ENCODE measurements around the gene SACM1L. TPM values are rescaled to one million over a fixed set of nuclear protein-coding genes. Genes with fewer than 3 reads are reported as not detected.
"Not testable (repeated sequence)": the region's sequence is repeated elsewhere in the genome, so short reads cannot be mapped to it uniquely, and the experiment has no call there.

The SACM1L gene
- total RNA-seq, 1 experiment from 2014 or later = 51.0 TPM

DNA sequence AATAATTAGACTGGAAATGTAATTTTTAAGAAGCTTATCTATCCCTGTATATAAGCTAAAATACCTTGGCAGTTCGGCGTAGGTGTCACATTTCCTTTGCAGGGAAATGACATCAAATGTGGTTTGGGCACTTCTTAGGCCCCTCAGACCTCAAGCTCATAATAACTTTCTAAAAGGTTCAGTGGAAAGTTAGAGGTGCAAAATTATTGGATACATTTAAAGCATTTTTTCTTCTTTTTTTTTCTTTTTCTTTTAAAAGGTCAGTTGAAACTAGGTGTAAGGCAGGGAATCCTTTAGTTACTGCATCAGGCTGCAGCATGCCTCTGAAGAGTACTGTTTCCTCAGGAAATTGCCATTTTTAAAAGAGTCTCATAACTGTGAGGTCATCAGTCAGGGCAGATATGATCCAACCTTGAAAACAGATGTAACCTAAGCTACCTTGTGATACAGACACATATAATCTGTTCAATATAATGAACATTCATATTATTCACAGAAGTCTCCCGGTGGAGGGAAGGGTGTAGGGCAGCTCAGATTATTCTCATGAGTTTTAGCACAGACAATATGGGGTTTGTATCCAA lies 4.8 kb downstream of the SACM1L start:
- ChIA-PET CTCF (no interaction called here), POLR2A (no interaction called here)
- H3K36me3 Mint-ChIP-seq (ENCODE audit: insufficient read depth, unreplicated experiment) = peaks cover 47% of the 10 kb centered on the region
- H3K4me1 ChIP-seq = peaks cover 13% of the 10 kb centered on the region
- BruUV-seq (replicated peaks) = no TSS peak
- intact Hi-C loops (cut with micrococcal nuclease; ENCODE audit: unreplicated experiment) = no loop called here
- no peaks in the 10 kb centered on the region for H3K27me3 ChIP-seq (replicated peaks; ENCODE audit: control insufficient read depth, insufficient read depth, low read length)
- peaks cover 2% of the 10 kb centered on the region; the same call in 1 of the 2 replicates for H3K36me3 ChIP-seq (ENCODE audit: control insufficient read depth, insufficient read depth, low read length)
- no peaks in the 10 kb centered on the region for H3K9me3 ChIP-seq
- H3K4me3 Mint-ChIP-seq (ENCODE audit: unreplicated experiment) = no peak overlapping the region
- H3K4me1 Mint-ChIP-seq (ENCODE audit: low read depth, unreplicated experiment) = peaks cover 16% of the 10 kb centered on the region
- H3K4me3 ChIP-seq (ENCODE audit: low read depth, low read length) = no peak overlapping the region
- no peak for DNase-seq
- no peak overlapping the region for H3K27ac Mint-ChIP-seq (ENCODE audit: unreplicated experiment)
- TF ChIP-seq, protein P1, sequence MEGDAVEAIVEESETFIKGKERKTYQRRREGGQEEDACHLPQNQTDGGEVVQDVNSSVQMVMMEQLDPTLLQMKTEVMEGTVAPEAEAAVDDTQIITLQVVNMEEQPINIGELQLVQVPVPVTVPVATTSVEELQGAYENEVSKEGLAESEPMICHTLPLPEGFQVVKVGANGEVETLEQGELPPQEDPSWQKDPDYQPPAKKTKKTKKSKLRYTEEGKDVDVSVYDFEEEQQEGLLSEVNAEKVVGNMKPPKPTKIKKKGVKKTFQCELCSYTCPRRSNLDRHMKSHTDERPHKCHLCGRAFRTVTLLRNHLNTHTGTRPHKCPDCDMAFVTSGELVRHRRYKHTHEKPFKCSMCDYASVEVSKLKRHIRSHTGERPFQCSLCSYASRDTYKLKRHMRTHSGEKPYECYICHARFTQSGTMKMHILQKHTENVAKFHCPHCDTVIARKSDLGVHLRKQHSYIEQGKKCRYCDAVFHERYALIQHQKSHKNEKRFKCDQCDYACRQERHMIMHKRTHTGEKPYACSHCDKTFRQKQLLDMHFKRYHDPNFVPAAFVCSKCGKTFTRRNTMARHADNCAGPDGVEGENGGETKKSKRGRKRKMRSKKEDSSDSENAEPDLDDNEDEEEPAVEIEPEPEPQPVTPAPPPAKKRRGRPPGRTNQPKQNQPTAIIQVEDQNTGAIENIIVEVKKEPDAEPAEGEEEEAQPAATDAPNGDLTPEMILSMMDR (IDR thresholded peaks at IDR 0.05; ENCODE audit: insufficient read depth in 1 of 2, low read depth in 1 of 2, low read length in 1 of 2, severe bottlenecking in 1 of 2, unreplicated experiment in 1 of 2) = no peak
- peaks cover 1% of the 10 kb centered on the region for H3K27me3 Mint-ChIP-seq (ENCODE audit: insufficient read depth, unreplicated experiment)
- no peaks in the 10 kb centered on the region for H3K9me3 Mint-ChIP-seq (ENCODE audit: unreplicated experiment)

DNA sequence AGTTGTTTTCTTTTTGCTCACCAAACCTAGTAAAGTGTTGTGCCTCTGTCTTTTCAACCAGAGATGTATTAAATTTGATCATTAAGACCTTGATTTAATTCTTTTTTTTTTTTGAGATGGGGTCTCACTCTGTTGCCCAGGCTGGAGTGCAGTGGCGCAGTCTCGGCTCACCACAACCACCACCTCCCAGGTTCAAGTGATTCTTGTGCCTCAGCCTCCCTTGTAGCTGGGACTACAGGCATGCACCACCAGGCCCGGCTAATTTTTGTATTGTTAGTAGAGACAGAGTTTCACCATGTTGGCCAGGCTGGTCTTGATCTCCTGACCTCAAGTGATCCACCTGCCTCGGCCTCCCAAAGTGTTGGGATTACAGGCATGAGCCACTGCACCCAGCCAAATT lies 6.0 kb downstream of the SACM1L start:
- BruUV-seq (replicated peaks); H3K27ac Mint-ChIP-seq (ENCODE audit: unreplicated experiment); H3K9me3 ChIP-seq; CTCF ChIA-PET; H3K4me3 Mint-ChIP-seq (ENCODE audit: unreplicated experiment); H3K27me3 ChIP-seq (replicated peaks; ENCODE audit: control insufficient read depth, insufficient read depth, low read length); H3K4me3 ChIP-seq (ENCODE audit: low read depth, low read length); H3K27me3 Mint-ChIP-seq (ENCODE audit: insufficient read depth, unreplicated experiment); DNase-seq; H3K9me3 Mint-ChIP-seq (ENCODE audit: unreplicated experiment); POLR2A ChIA-PET; H3K36me3 ChIP-seq (ENCODE audit: control insufficient read depth, insufficient read depth, low read length); intact Hi-C loops (cut with micrococcal nuclease; ENCODE audit: unreplicated experiment): not testable (repeated sequence)
- peaks cover 13% of the 10 kb centered on the region for H3K4me1 ChIP-seq
- peaks cover 40% of the 10 kb centered on the region for H3K36me3 Mint-ChIP-seq (ENCODE audit: insufficient read depth, unreplicated experiment)
- peaks cover 13% of the 10 kb centered on the region for H3K4me1 Mint-ChIP-seq (ENCODE audit: low read depth, unreplicated experiment)

DNA sequence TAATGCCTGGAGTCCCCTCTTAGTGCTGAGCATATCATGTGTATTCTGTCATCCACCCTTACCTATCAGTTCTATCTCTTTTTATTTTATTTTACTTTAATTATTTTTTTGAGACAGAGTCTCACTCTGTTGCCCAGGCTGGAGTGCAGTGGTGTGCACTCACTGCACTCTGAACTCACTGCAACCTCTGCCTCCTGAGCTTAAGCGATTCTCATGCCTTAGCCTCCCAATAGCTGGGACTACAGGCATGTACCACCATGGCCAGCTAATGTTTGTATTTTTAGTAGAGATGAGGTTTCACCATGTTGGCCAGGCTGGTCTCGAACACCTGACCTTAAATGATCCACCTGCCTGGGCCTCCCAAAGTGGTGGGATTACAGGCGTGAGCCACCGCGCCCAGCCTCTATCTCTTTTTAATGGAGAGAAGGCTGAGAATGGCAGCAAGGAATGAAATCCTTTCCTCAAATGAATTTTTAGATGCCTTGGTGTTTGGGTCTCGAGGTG lies 11.4 kb downstream of the SACM1L start:
- Mint-ChIP-seq H3K27ac (ENCODE audit: unreplicated experiment) (no peak overlapping the region), H3K36me3 (ENCODE audit: insufficient read depth, unreplicated experiment) (peaks cover 16% of the 10 kb centered on the region), H3K4me3 (ENCODE audit: unreplicated experiment) (no peak overlapping the region), H3K27me3 (ENCODE audit: insufficient read depth, unreplicated experiment) (no peaks in the 10 kb centered on the region), H3K4me1 (ENCODE audit: low read depth, unreplicated experiment) (peaks cover 7% of the 10 kb centered on the region), H3K9me3 (ENCODE audit: unreplicated experiment) (no peaks in the 10 kb centered on the region)
- intact Hi-C loops (cut with micrococcal nuclease; ENCODE audit: unreplicated experiment) = no loop called here
- DNase-seq = no peak
- POLR2A ChIA-PET = no interaction called here
- Histone ChIP-seq H3K9me3 (no peaks in the 10 kb centered on the region), H3K4me1 (no peaks in the 10 kb centered on the region), H3K4me3 (ENCODE audit: low read depth, low read length) (no peak overlapping the region), H3K27me3 (replicated peaks; ENCODE audit: control insufficient read depth, insufficient read depth, low read length) (no peaks in the 10 kb centered on the region), H3K36me3 (ENCODE audit: control insufficient read depth, insufficient read depth, low read length) (no peaks in the 10 kb centered on the region)
- TF ChIP-seq, protein P1 (IDR thresholded peaks at IDR 0.05; ENCODE audit: insufficient read depth in 1 of 2, low read depth in 1 of 2, low read length in 1 of 2, severe bottlenecking in 1 of 2, unreplicated experiment in 1 of 2) = no peak
- BruUV-seq (replicated peaks) = no TSS peak
- CTCF ChIA-PET = no interaction called here

Measured in Caco-2 (cell line).